ENCODE measurements around the gene KRT71. TPM values are rescaled to one million over a fixed set of nuclear protein-coding genes. Genes with fewer than 3 reads are reported as not detected.

KRT71 gene
- total RNA-seq, 1 donor from 2014 or later: not detected

DNA sequence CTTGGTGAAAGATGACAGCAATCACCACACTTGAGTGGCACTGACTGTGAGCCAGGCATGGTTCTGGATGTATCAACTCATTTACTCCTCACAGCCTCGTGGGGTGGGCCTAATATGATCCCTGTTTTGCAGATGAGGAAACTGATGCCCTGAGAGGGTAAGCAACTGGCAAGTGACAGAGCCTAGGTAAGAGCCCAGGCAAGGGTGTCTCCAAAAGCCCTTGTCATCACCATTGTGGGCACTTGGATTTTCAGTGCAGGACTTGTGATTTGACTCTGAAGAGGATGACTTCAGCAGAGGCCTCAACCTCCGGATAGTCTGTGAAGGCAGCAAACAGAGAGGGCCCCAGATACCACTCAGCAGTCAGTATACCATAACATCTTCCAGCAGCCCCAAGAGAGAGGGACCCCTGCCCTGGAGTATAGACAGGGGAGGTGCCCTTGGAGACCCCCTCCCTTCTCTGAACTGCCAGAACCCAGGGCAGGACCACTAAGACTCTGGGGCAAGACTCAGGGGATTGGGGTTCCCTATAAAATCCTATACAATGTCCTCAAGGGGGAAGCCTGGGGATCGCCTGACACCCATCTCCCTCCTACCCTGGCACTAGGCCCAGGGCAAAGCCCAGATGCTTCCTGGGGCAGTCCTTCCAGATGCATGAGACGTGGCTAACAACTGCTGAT, 25.7 kb downstream of the KRT71 start:
- Mint-ChIP-seq H3K27me3 (ENCODE audit: insufficient read depth, low read depth) (peaks cover 10% of the 10 kb centered on the region), H3K27ac (no peak overlapping the region), H3K4me1 (peaks cover 11% of the 10 kb centered on the region), H3K4me3 (no peak overlapping the region), H3K9me3 (no peaks in the 10 kb centered on the region), H3K36me3 (no peaks in the 10 kb centered on the region)
- Histone ChIP-seq H3K9me3 (ENCODE audit: low read depth) (no peaks in the 10 kb centered on the region), H3K27me3 (no peaks in the 10 kb centered on the region), H3K27ac (no peak overlapping the region), H3K4me2 (no peak overlapping the region), H2AFZ (replicated peaks) (no peak overlapping the region), H3K4me3 (no peak overlapping the region), H3K36me3 (no peaks in the 10 kb centered on the region), H3K9ac (no peak overlapping the region), H3K79me2 (ENCODE audit: low read depth) (no peaks in the 10 kb centered on the region), H3F3A (ENCODE audit: low read depth) (no peaks in the 10 kb centered on the region), H3K4me1 (no peaks in the 10 kb centered on the region), H4K20me1 (ENCODE audit: low read depth) (no peaks in the 10 kb centered on the region)
- no peak for DNase-seq (ENCODE audit: low spot score)
- TF ChIP-seq EZH2 (IDR thresholded peaks at IDR 0.05) (no peak), EZH2phosphoT487 (IDR thresholded peaks at IDR 0.05) (no peak)
- TF ChIP-seq, protein P1, sequence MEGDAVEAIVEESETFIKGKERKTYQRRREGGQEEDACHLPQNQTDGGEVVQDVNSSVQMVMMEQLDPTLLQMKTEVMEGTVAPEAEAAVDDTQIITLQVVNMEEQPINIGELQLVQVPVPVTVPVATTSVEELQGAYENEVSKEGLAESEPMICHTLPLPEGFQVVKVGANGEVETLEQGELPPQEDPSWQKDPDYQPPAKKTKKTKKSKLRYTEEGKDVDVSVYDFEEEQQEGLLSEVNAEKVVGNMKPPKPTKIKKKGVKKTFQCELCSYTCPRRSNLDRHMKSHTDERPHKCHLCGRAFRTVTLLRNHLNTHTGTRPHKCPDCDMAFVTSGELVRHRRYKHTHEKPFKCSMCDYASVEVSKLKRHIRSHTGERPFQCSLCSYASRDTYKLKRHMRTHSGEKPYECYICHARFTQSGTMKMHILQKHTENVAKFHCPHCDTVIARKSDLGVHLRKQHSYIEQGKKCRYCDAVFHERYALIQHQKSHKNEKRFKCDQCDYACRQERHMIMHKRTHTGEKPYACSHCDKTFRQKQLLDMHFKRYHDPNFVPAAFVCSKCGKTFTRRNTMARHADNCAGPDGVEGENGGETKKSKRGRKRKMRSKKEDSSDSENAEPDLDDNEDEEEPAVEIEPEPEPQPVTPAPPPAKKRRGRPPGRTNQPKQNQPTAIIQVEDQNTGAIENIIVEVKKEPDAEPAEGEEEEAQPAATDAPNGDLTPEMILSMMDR (IDR thresholded peaks at IDR 0.05): no peak

DNA sequence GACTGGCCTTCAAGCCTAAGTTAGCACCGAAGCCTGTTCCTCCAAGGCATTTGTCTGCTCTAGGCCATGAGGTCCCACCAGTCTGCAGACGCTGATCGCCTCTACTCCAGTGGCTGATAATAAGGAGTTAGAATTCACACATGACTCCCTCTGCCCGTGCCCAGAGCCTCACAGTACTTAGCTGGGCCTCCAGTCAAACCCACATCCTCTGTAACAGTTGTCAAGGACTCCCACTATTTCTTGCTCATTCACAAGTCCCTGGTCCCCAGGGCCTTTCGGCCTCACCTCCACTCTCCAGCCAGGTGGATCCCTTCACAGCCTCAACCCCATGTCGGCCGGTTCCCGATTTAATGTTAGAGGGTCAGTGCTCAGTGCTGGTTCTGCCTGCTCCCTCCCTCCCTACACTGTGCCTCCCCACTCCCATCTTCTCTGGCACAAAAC, 26.4 kb downstream of the KRT71 start:
- Histone ChIP-seq H4K20me1 (ENCODE audit: low read depth) (no peaks in the 10 kb centered on the region), H3K27ac (no peak overlapping the region), H3K27me3 (no peaks in the 10 kb centered on the region), H3K36me3 (no peaks in the 10 kb centered on the region), H3F3A (ENCODE audit: low read depth) (no peaks in the 10 kb centered on the region), H3K9ac (no peak overlapping the region), H3K4me2 (no peak overlapping the region), H3K9me3 (ENCODE audit: low read depth) (no peaks in the 10 kb centered on the region), H3K79me2 (ENCODE audit: low read depth) (no peaks in the 10 kb centered on the region), H3K4me3 (no peak overlapping the region), H3K4me1 (no peaks in the 10 kb centered on the region), H2AFZ (replicated peaks) (no peak overlapping the region)
- Mint-ChIP-seq H3K4me1 (peaks cover 11% of the 10 kb centered on the region), H3K9me3 (no peaks in the 10 kb centered on the region), H3K4me3 (no peak overlapping the region), H3K27ac (no peak overlapping the region), H3K36me3 (no peaks in the 10 kb centered on the region), H3K27me3 (ENCODE audit: insufficient read depth, low read depth) (peaks cover 11% of the 10 kb centered on the region)
- DNase-seq (ENCODE audit: low spot score): no peak
- no peak for TF ChIP-seq EZH2phosphoT487 (IDR thresholded peaks at IDR 0.05)
- no peak for TF ChIP-seq EZH2 (IDR thresholded peaks at IDR 0.05)
- TF ChIP-seq, protein P1 (IDR thresholded peaks at IDR 0.05): no peak

GRCh38 chr12:52525661-52526499, 27.1 kb downstream of the KRT71 start:
- DNase-seq (ENCODE audit: low spot score): no peak
- no peaks in the 10 kb centered on the region for H3K4me1 ChIP-seq

More at GRCh38 chr12:52525661-52526499, 27.1 kb downstream of the KRT71 start:
- no peak overlapping the region for H3K4me3 Mint-ChIP-seq
- Histone ChIP-seq H3K4me3 (no peak overlapping the region), H3K79me2 (ENCODE audit: low read depth) (no peaks in the 10 kb centered on the region), H3K36me3 (no peaks in the 10 kb centered on the region), H3K27me3 (no peaks in the 10 kb centered on the region), H3K9me3 (ENCODE audit: low read depth) (no peaks in the 10 kb centered on the region), H3F3A (ENCODE audit: low read depth) (no peaks in the 10 kb centered on the region), H3K27ac (no peak overlapping the region), H3K4me2 (no peak overlapping the region), H4K20me1 (ENCODE audit: low read depth) (no peaks in the 10 kb centered on the region), H3K9ac (no peak overlapping the region), H2AFZ (replicated peaks) (no peak overlapping the region)
- no peak overlapping the region for H3K27ac Mint-ChIP-seq
- H3K36me3 Mint-ChIP-seq: no peaks in the 10 kb centered on the region
- no peaks in the 10 kb centered on the region for H3K9me3 Mint-ChIP-seq
- H3K4me1 Mint-ChIP-seq: peaks cover 11% of the 10 kb centered on the region
- TF ChIP-seq EZH2phosphoT487 (IDR thresholded peaks at IDR 0.05) (no peak), EZH2 (IDR thresholded peaks at IDR 0.05) (no peak)
- TF ChIP-seq, protein P1 (IDR thresholded peaks at IDR 0.05): no peak
- H3K27me3 Mint-ChIP-seq (ENCODE audit: insufficient read depth, low read depth): peaks cover 9% of the 10 kb centered on the region

Data from neural progenitor cell (in vitro differentiated cells).